HepG2 (cell line): ENCODE measurements around the gene WDR37. TPM values are rescaled to one million over a fixed set of nuclear protein-coding genes. Genes with fewer than 3 reads are reported as not detected.

ENCODE experiments used
- AGO2 ChIP-seq: fragments of 200-400 bp; formaldehyde crosslinking; optimal IDR thresholded peaks from 2 replicates; pipeline ENCODE3; 2017; ENCODE audit warnings: mild to moderate bottlenecking, low read depth, low read length, moderate library complexity
- CREB3 ChIP-seq: sonication (generic); formaldehyde crosslinking; IDR thresholded peaks from 2 replicates; pipeline ENCODE4 v1.5.0; 2020; ENCODE audit warnings: missing genetic modification reagents
- DRAP1 ChIP-seq: IDR thresholded peaks from 2 replicates; pipeline ENCODE4 v1.6.1; 2016; ENCODE audit warnings: missing genetic modification reagents, missing compliant biosample characterization
- GLI4 ChIP-seq: sonication (generic); formaldehyde crosslinking; IDR thresholded peaks from 2 replicates; pipeline ENCODE4 v1.5.1; 2020; ENCODE audit warnings: missing genetic modification reagents, mild to moderate bottlenecking, moderate library complexity, borderline replicate concordance
- GRHL1 ChIP-seq: sonication (generic); formaldehyde crosslinking; conservative IDR thresholded peaks from 2 replicates; pipeline ENCODE4 v1.8.0; 2022; ENCODE audit warnings: missing genetic modification reagents
- HOMEZ ChIP-seq: IDR thresholded peaks from 2 replicates; pipeline ENCODE4 v1.6.1; 2016; ENCODE audit warnings: low read depth
- KLF16 ChIP-seq, 2 experiments: sonication (generic) in 1 of 2; formaldehyde crosslinking in 1 of 2; IDR thresholded peaks; 2 replicates each; pipeline versions ENCODE4 v1.6.1 to v1.8.0; 2016 to 2023; ENCODE audit warnings: missing genetic modification reagents in 2 of 2, missing compliant biosample characterization in 1 of 2
- PHF20 ChIP-seq: sonication (generic); formaldehyde crosslinking; IDR thresholded peaks from 2 replicates; pipeline ENCODE4 v1.5.0; 2020; ENCODE audit warnings: mild to moderate bottlenecking, missing genetic modification reagents
- STAG1 ChIP-seq: sonication (generic); formaldehyde crosslinking; IDR thresholded peaks from 2 replicates; pipeline ENCODE4 v1.4.0; 2020; ENCODE audit warnings: missing genetic modification reagents
- THAP8 ChIP-seq: sonication (generic); formaldehyde crosslinking; IDR thresholded peaks from 2 replicates; pipeline ENCODE4 v1.5.1; 2020; ENCODE audit warnings: missing genetic modification reagents, mild to moderate bottlenecking, borderline replicate concordance
- ZBTB25 ChIP-seq: IDR thresholded peaks from 2 replicates; pipeline ENCODE4 v1.6.1; 2018; ENCODE audit warnings: missing genetic modification reagents
- ZBTB33 ChIP-seq: sonication (generic); formaldehyde crosslinking; IDR thresholded peaks from 2 replicates; pipeline ENCODE4 v1.4.0; 2020; ENCODE audit warnings: missing genetic modification reagents
- ZMAT5 ChIP-seq: sonication (generic); formaldehyde crosslinking; IDR thresholded peaks from 2 replicates; pipeline ENCODE4 v1.5.0; 2020; ENCODE audit warnings: mild to moderate bottlenecking, low read depth, missing genetic modification reagents, borderline replicate concordance
- ZNF3 ChIP-seq: IDR thresholded peaks from 2 replicates; pipeline ENCODE4 v1.7.0; 2017; ENCODE audit warnings: inconsistent platforms
- ZNF552 ChIP-seq: sonication (generic); formaldehyde crosslinking; IDR thresholded peaks from 2 replicates; pipeline ENCODE4 v1.9.0; 2022; ENCODE audit warnings: missing genetic modification reagents, mild to moderate bottlenecking, borderline replicate concordance
- ZNF574 ChIP-seq: sonication (generic); formaldehyde crosslinking; IDR thresholded peaks from 2 replicates; pipeline ENCODE4 v1.4.0; 2020; ENCODE audit warnings: missing genetic modification reagents
- ZNF777 ChIP-seq: sonication (generic); formaldehyde crosslinking; IDR thresholded peaks from 2 replicates; pipeline ENCODE4 v1.4.0; 2020; ENCODE audit warnings: missing genetic modification reagents
- polyA plus RNA-seq, 8 experiments: library from polyadenylated mRNA; depleted of rRNA in 3 of 8; stranded (reverse) in 7 of 8; unstranded in 1 of 8; fragments of >200 nt; fragmentation: Illumina TruSeq in 4 of 8; extraction: Trizol in 4 of 8; gene quantifications; 2 replicates each; pipeline versions ENCODE4 v1.2.1 to v1.2.3, GENCODE V29; 2011 to 2016; ENCODE audit warnings: low read depth in 4 of 8, missing spikeins in 1 of 8, mixed read lengths in 1 of 8; ENCODE audit not compliant: insufficient read depth in 1 of 8
- total RNA-seq, 5 experiments: library from RNA; depleted of rRNA; stranded (reverse); fragments of >200 nt; fragmentation: Illumina TruSeq; extraction: Trizol; gene quantifications; 2 replicates each; pipeline ENCODE4 v1.2.3, GENCODE V29; 2016; ENCODE audit warnings: low read depth in 1 of 5

Gene WDR37
- total and polyA plus RNA-seq, 2 of the 13 experiments (the other 11 are each of a cell fraction or from before 2014, with no cell fraction given), result 5.9 to 7.5 TPM

- TF ChIP-seq KLF16 (CRISPR knock-in tag; IDR thresholded peaks at IDR 0.05) (no peak), GRHL1 (CRISPR knock-in tag) (no peak), AGO2 (peak; percentile 51), HOMEZ (CRISPR knock-in tag) (no peak), ZBTB33 (CRISPR knock-in tag) (no peak), CREB3 (CRISPR knock-in tag) (peak; percentile 12; the same call in 1 of the 2 replicates), ZNF3 (no peak), ZBTB25 (CRISPR knock-in tag) (no peak), ZMAT5 (no peak), THAP8 (CRISPR knock-in tag) (no peak), ZNF552 (CRISPR knock-in tag) (0 out of 2 replicates have a peak, but pooled peaks have one; percentile 6), PHF20 (CRISPR knock-in tag) (peak; percentile 17; the same call in 1 of the 2 replicates), ZNF777 (CRISPR knock-in tag) (no peak), GLI4 (CRISPR knock-in tag) (no peak), STAG1 (no peak), DRAP1 (no peak), ZNF574 (CRISPR knock-in tag) (no peak)
Observed at GRCh38 chr10:1049425-1049958, 6.7 kb upstream of the WDR37 start (continued).
